22Rv1 (cell line): ENCODE measurements around the gene SLC9B1.

Experiments used
- CTCF ChIP-seq: fragments of 450-650 bp; IDR thresholded peaks from 2 replicates; pipeline ENCODE4 v1.5.1; 2017; ENCODE audit warnings: mild to moderate bottlenecking
- ZFX ChIP-seq: fragments of 450-650 bp; IDR thresholded peaks from 2 replicates; pipeline ENCODE4 v1.6.1; 2017; ENCODE audit warnings: antibody characterized with exemption, borderline replicate concordance

DNA sequence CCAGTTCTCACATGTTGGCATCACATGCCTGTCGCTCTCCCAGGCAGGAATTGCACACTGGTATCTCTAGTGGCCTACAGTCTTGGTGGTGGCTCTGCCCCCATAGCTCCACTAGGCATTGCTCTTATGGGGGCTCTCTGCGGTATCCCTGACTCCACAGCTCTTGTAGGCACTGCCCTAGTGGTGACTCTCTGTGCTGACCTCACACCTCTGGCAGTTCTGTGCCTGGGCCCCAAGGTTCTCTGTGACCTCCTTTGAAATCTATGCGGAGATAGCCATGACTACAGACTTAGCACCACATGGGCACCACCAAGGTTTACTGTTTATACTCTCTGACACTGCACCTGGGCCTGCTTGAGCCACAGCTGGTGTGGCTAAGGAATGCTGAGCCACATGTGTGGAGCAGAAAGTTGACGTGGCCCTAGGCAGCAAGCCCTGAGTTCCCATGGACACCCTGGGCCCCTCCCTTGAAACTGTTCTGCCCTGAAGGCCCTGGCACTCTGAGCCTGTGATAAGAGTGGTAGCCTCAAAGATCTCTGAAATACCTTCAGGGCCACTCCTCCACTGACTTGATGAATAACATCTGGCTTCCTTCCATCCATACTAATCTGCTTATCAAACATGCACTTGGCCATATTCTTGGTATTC is 8.0 kb downstream of the SLC9B1 start:
- no peak for TF ChIP-seq CTCF
- TF ChIP-seq ZFX, result no peak
